Epithelial cell of proximal tubule (primary cell): Measurements from ENCODE around the gene CD27. TPM values are rescaled to one million over a fixed set of nuclear protein-coding genes. Genes with fewer than 3 reads are reported as not detected.

ENCODE experiments used
- DNase-seq: peaks from one replicate; pipeline ENCODE4 v3.0.0-alpha.2; 2011; ENCODE audit warnings: low read depth
- H3K4me3 ChIP-seq: 2 replicates; pipeline ENCODE4 v1.5.1; 2011; ENCODE audit warnings: low read depth, mild to moderate bottlenecking, low read length
- CTCF ChIP-seq: conservative IDR thresholded peaks from 2 replicates; pipeline ENCODE4 v1.5.1; 2012; ENCODE audit warnings: low read depth, mild to moderate bottlenecking, low read length
- total RNA-seq: library from RNA; depleted of rRNA; stranded (reverse); fragments of >200 nt; gene quantifications from 2 replicates; pipeline ENCODE4 v1.2.3, GENCODE V29; 2015

The CD27 gene
- total RNA-seq, 1 donor from 2014 or later = not detected

GRCh38 chr12:6452944-6453630 lies 8.3 kb downstream of the CD27 start:
- H3K4me3 ChIP-seq = peak overlapping the region; percentile 89
- DNase-seq = no peak
- no peak for TF ChIP-seq CTCF

DNA sequence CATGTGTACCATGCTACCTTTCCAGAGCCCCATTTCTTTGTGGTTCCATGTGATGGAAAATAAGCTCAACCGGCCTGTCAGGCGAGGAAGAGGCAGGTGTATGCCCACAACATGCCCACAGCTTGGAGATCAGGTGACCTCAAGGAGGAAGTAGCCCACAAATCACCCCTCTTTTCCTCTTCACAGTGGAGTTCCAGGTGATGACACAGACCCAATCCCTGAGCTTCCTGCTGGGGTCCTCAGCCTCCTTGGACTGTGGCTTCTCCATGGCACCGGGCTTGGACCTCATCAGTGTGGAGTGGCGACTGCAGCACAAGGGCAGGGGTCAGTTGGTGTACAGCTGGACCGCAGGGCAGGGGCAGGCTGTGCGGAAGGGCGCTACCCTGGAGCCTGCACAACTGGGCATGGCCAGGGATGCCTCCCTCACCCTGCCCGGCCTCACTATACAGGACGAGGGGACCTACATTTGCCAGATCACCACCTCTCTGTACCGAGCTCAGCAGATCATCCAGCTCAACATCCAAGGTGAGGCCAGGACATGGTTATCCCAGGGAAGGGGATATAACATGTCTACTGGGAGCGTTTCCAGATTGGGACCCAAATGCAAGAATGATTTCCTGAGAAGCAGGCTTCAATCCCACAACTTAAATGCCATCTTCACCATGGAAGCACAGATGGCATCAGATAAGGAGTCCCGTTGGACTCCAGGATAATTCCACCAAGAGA lies 12.6 kb downstream of the CD27 start:
- no peak for DNase-seq
- H3K4me3 ChIP-seq = no peak overlapping the region
- TF ChIP-seq CTCF = no peak

- TF ChIP-seq CTCF = no peak
- no peak overlapping the region for H3K4me3 ChIP-seq
- DNase-seq = no peak
Observed at GRCh38 chr12:6458281-6459003, 13.7 kb downstream of the CD27 start.

- no peak overlapping the region for H3K4me3 ChIP-seq
- no peak for DNase-seq
- TF ChIP-seq CTCF = no peak
Observed at GRCh38 chr12:6459004-6459337, 14.2 kb downstream of the CD27 start.

DNA sequence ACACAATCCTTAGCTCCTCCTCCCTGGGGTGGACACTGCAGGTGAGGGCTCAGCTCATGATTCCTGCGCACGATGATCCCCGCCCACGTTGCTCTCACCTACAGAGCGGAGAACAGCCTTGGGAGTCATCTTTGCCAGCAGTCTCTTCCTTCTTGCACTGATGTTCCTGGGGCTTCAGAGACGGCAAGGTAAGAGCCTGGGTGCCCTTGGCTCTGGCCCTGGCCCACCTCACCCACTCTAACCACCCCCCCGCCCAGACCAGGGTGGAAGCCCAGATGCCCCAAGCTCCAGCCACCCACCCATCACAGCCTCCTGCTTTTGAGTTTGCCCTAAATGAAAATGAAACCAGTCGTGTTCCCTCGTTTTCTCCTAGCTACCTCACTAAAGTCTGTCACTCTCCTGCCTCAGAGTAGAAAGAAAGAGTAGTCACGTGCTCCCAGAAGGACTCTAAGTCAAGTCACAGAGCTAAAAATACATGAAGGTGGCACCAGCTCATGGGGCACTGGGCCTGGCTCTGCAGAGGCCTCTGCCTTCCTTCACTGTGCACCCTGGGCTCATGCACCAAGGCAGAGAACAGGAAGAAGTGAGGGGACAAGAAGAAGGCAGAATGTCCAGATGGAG lies 16.1 kb downstream of the CD27 start:
- H3K4me3 ChIP-seq = no peak overlapping the region
- TF ChIP-seq CTCF = no peak
- DNase-seq = no peak

DNA sequence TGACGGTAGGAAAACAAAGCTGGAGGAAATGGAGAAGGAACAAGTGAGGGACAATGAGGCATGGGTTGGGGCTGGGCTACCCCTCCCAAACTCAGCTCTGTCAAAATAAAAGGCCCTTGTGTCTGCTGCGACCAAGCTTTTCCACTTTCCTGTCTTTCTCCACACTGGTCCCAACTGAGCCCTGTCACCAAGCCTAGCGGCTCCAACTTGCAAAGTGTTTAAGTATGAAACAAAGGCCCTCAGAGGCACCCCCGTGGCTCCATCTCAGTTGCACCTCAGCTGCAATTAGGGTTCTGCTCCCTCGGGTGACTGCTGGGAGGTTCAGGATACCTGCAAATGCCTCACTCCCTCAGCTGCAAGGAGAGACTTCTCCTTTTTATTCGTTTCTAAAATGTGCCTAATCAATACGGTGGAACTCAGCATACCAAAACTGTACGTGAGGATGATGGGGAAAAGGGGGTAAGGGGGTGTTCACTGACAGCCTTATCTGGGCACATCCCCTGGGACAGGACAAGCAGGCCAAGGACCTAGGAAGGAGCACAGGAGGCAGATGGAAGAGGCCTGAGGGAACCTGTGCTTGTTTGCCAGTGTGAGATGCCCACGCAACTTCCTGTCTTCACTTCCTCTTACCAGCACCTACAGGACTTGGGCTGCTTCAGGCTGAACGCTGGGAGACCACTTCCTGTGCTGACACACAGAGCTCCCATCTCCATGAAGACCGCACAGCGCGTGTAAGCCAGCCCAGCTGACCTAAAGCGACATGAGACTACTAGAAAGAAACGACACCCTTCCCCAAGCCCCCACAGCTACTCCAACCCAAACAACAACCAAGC lies 16.9 kb downstream of the CD27 start:
- TF ChIP-seq CTCF = no peak
- no peak for DNase-seq
- H3K4me3 ChIP-seq = no peak overlapping the region
